OCI-LY3 (cell line): ENCODE measurements around the gene CDCP2.

Experiments
- H2AFZ ChIP-seq: fragments of 200-600, 300-600 bp; shearing (Covaris generic); 2 replicates; pipeline ENCODE4 v1.6.0; 2014; ENCODE audit warnings: antibody characterized with exemption, low read depth, low read length
- H3K27ac ChIP-seq: fragments of 200-600, 300-600 bp; sonication (generic); 2 replicates; pipeline ENCODE4 v1.5.1; 2014; ENCODE audit warnings: mild to moderate bottlenecking, low read length, moderate library complexity, mixed read lengths
- H3K27me3 ChIP-seq: fragments of 200-600, 300-600 bp; sonication (generic); 2 replicates; pipeline ENCODE4 v1.6.1; 2014; ENCODE audit warnings: low read depth, low read length, mixed read lengths
- H3K36me3 ChIP-seq: fragments of 200-600, 300-600 bp; sonication (generic); replicated peaks from 2 replicates; pipeline ENCODE3; 2014; ENCODE audit warnings: low read depth, low read length, mixed read lengths
- H3K4me1 ChIP-seq: fragments of 300-600, 200-600 bp; sonication (generic); 2 replicates; pipeline ENCODE4 v1.6.1; 2014; ENCODE audit warnings: low read length, mixed read lengths
- H3K4me2 ChIP-seq: fragments of 200-600, 300-600 bp; sonication (generic); 2 replicates; pipeline ENCODE4 v1.6.1; 2014; ENCODE audit warnings: low read length, mixed read lengths
- H3K4me3 ChIP-seq: fragments of 300-600, 200-600 bp; sonication (generic); 2 replicates; pipeline ENCODE4 v1.5.1; 2014; ENCODE audit warnings: antibody characterized with exemption, mild to moderate bottlenecking, low read length, moderate library complexity
- H3K79me2 ChIP-seq: fragments of 300-600, 200-600 bp; shearing (Covaris generic); 2 replicates; pipeline ENCODE4 v1.6.1; 2014; ENCODE audit warnings: mild to moderate bottlenecking, low read length, mixed read lengths
- H3K9ac ChIP-seq: fragments of 300-600, 200-600 bp; shearing (Covaris generic); 2 replicates; pipeline ENCODE4 v1.6.0; 2014; ENCODE audit warnings: mild to moderate bottlenecking, low read length, moderate library complexity
- H3K9me3 ChIP-seq: fragments of 200-600, 300-600 bp; shearing (Covaris generic); 2 replicates; pipeline ENCODE4 v1.6.1; 2014; ENCODE audit warnings: low read length, mixed read lengths; ENCODE audit not compliant: insufficient read depth
- H4K20me1 ChIP-seq: fragments of 200-600, 300-600 bp; sonication (generic); 2 replicates; pipeline ENCODE4 v1.6.1; 2016; ENCODE audit warnings: low read length, mixed read lengths; ENCODE audit not compliant: insufficient read depth
- EZH2phosphoT487 ChIP-seq: fragments of 200-600 bp; shearing (Covaris generic); IDR thresholded peaks from 2 replicates; pipeline ENCODE4 v1.6.1; 2018; ENCODE audit warnings: antibody characterized with exemption, mixed run types, low read depth
- TF ChIP-seq, protein P1 (sequence below): fragments of 200-600, 300-600 bp; sonication (generic); IDR thresholded peaks from 2 replicates; pipeline ENCODE4 v1.5.1; 2014; ENCODE audit warnings: antibody characterized with exemption, low read length, low read depth

CDCP2 gene

DNA sequence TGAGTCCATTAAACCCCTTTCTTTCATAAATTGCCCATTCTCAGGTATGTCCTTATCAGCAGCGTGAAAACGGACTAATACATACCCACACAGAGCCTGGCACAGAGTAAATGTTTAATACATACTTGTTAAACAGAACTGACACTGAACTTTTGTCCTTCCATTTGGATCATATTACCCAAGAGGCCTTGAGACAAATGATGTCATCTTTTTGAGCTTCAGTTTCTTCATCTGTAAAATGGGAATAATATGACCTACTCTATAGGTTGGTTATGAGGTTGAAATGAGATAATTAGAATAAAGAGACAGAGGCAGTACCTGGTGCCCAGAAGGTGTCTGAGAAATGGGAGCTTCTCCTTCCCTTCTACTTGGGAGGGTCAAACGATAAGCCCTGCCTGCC, 33.3 kb upstream of the CDCP2 start:
- no peak overlapping the region for H3K4me3 ChIP-seq
- no peak overlapping the region for H3K27ac ChIP-seq

GRCh38 chr1:54180701-54181360, 28.0 kb upstream of the CDCP2 start:
- Histone ChIP-seq H3K27me3 (no peaks in the 10 kb centered on the region), H3K4me2 (no peak overlapping the region), H2AFZ (no peak overlapping the region), H3K36me3 (no peaks in the 10 kb centered on the region), H3K4me1 (no peaks in the 10 kb centered on the region), H3K4me3 (no peak overlapping the region), H4K20me1 (no peaks in the 10 kb centered on the region), H3K9me3 (no peaks in the 10 kb centered on the region), H3K27ac (no peak overlapping the region), H3K9ac (no peak overlapping the region), H3K79me2 (no peaks in the 10 kb centered on the region)
- TF ChIP-seq, protein P1, sequence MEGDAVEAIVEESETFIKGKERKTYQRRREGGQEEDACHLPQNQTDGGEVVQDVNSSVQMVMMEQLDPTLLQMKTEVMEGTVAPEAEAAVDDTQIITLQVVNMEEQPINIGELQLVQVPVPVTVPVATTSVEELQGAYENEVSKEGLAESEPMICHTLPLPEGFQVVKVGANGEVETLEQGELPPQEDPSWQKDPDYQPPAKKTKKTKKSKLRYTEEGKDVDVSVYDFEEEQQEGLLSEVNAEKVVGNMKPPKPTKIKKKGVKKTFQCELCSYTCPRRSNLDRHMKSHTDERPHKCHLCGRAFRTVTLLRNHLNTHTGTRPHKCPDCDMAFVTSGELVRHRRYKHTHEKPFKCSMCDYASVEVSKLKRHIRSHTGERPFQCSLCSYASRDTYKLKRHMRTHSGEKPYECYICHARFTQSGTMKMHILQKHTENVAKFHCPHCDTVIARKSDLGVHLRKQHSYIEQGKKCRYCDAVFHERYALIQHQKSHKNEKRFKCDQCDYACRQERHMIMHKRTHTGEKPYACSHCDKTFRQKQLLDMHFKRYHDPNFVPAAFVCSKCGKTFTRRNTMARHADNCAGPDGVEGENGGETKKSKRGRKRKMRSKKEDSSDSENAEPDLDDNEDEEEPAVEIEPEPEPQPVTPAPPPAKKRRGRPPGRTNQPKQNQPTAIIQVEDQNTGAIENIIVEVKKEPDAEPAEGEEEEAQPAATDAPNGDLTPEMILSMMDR, result no peak
- no peak for TF ChIP-seq EZH2phosphoT487

More for the DNA sequence above, 33.3 kb upstream of the CDCP2 start:
- no peak overlapping the region for H2AFZ ChIP-seq
- H3K9me3 ChIP-seq, result no peaks in the 10 kb centered on the region
- no peaks in the 10 kb centered on the region for H3K27me3 ChIP-seq
- no peak overlapping the region for H3K4me2 ChIP-seq
- H3K36me3 ChIP-seq, result no peaks in the 10 kb centered on the region
- no peaks in the 10 kb centered on the region for H3K79me2 ChIP-seq
- H3K9ac ChIP-seq, result no peak overlapping the region
- TF ChIP-seq, protein P1, result no peak
- TF ChIP-seq EZH2phosphoT487, result no peak
- no peaks in the 10 kb centered on the region for H4K20me1 ChIP-seq
- no peaks in the 10 kb centered on the region for H3K4me1 ChIP-seq

- Histone ChIP-seq H3K36me3 (no peaks in the 10 kb centered on the region), H3K4me1 (no peaks in the 10 kb centered on the region), H3K9ac (no peak overlapping the region), H3K4me2 (no peak overlapping the region), H3K4me3 (no peak overlapping the region), H2AFZ (no peak overlapping the region), H4K20me1 (no peaks in the 10 kb centered on the region), H3K79me2 (no peaks in the 10 kb centered on the region), H3K27me3 (no peaks in the 10 kb centered on the region), H3K27ac (no peak overlapping the region), H3K9me3 (no peaks in the 10 kb centered on the region)
- TF ChIP-seq EZH2phosphoT487, result no peak
- TF ChIP-seq, protein P1, result no peak
Observed at GRCh38 chr1:54178296-54179070, 25.7 kb upstream of the CDCP2 start.

DNA sequence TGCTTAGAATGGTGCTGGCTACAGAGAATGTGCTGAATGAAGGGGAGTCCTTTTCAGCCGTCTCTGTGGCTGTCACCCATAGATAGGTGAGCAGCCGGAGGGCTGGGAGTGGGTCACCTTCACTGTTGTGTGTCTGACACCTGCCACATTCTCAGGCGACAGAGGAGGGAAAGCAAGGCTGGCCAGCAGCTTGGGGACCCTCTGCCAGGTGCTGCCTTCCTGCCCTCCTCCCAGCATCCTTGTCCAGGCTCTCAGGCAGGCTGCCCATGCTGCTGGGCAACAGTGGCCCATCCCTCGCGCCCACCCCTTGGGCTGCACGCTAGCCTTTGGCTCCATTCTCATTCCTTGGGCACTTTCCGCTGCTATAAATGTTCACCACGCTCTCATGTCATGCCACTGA, 24.9 kb upstream of the CDCP2 start:
- Histone ChIP-seq H4K20me1 (no peaks in the 10 kb centered on the region), H3K79me2 (no peaks in the 10 kb centered on the region), H3K4me2 (no peak overlapping the region), H3K9ac (no peak overlapping the region), H3K36me3 (no peaks in the 10 kb centered on the region), H2AFZ (no peak overlapping the region), H3K9me3 (no peaks in the 10 kb centered on the region), H3K27ac (no peak overlapping the region), H3K4me3 (no peak overlapping the region), H3K27me3 (no peaks in the 10 kb centered on the region), H3K4me1 (no peaks in the 10 kb centered on the region)
- no peak for TF ChIP-seq EZH2phosphoT487
- TF ChIP-seq, protein P1, result no peak
